K562 (cell line): ENCODE results near the gene CCNY. TPM values are rescaled to one million over a fixed set of nuclear protein-coding genes. Genes with fewer than 3 reads are reported as not detected.

ENCODE experiments used
- ATAC-seq: fragments of 200-7000 bp; cut with Tn5 transposase; 3 replicates; pipeline ENCODE4 v1.9.1; 2020; ENCODE audit warnings: moderate library complexity
- BruUV-seq: library from RNA; stranded (reverse); fragments of 400-500 nt; replicated peaks from 2 replicates; lab custom pipeline; 2021; lab: Mats Ljungman, UMichigan
- CTCF ChIA-PET: fragments of 300-600 bp; formaldehyde crosslinking; extraction: SDS; loops from one replicate; lab custom pipeline; 2021; ENCODE audit warnings: low intra/inter-chr PET ratio; lab: Yijun Ruan, JAX
- POLR2A ChIA-PET: fragments of 300-600, 350-650 bp; sonication (Branson Sonifier 250); formaldehyde crosslinking; extraction: SDS; loops from one replicate; lab custom pipeline; 2021; ENCODE audit warnings: antibody characterized with exemption, inconsistent platforms; lab: Yijun Ruan, JAX
- DNase-seq, 4 experiments: peaks; one replicate each; pipeline versions ENCODE4 v3.0.0 to v3.0.0-alpha.2; 2011 to 2018; ENCODE audit warnings: low spot score in 3 of 4, mixed read lengths in 3 of 4; ENCODE audit errors: extremely low read depth in 1 of 4
- FAIRE-seq: peaks from 2 replicates; lab custom pipeline; 2011; peaks lifted over from hg19 to GRCh38; lab: Jason Lieb, UNC
- H2AFZ ChIP-seq: 2 replicates; pipeline ENCODE4 v1.6.0; 2011; ENCODE audit warnings: low read depth, low read length, control low read depth, inconsistent platforms
- H3K27ac ChIP-seq: fragments of 200-600 bp; 3 replicates; pipeline ENCODE4 v1.8.0; 2011; ENCODE audit warnings: low read depth, mild to moderate bottlenecking, control low read depth, inconsistent platforms, low read length, moderate library complexity, mixed read lengths; ENCODE audit errors: extremely low read depth
- H3K27me3 ChIP-seq, 2 experiments: fragments of 300-600 bp in 1 of 2; 2 replicates in 1 of 2; 3 replicates in 1 of 2; pipeline versions ENCODE4 v1.6.0 to v1.8.0; 2011; ENCODE audit warnings: inconsistent platforms in 2 of 2, low read length in 2 of 2, mild to moderate bottlenecking in 1 of 2, mixed read lengths in 1 of 2, moderate library complexity in 1 of 2; ENCODE audit not compliant: control insufficient read depth in 2 of 2, insufficient read depth in 2 of 2
- H3K36me3 ChIP-seq: fragments of 300-600 bp; 3 replicates; pipeline ENCODE4 v1.8.0; 2011; ENCODE audit warnings: mild to moderate bottlenecking, low read length, inconsistent platforms; ENCODE audit not compliant: control insufficient read depth, insufficient read depth
- H3K4me1 ChIP-seq, 2 experiments: fragments of 200-600 bp in 1 of 2; replicated peaks in 1 of 2; 2 replicates in 1 of 2; 3 replicates in 1 of 2; pipeline versions ENCODE4 v1.5.1 to v1.8.0; 2011; ENCODE audit warnings: inconsistent platforms in 2 of 2, low read length in 2 of 2, mild to moderate bottlenecking in 1 of 2, mixed read lengths in 1 of 2, moderate library complexity in 1 of 2; ENCODE audit not compliant: control insufficient read depth in 2 of 2, insufficient read depth in 2 of 2
- H3K4me2 ChIP-seq: 2 replicates; pipeline ENCODE4 v1.6.1; 2011; ENCODE audit warnings: low read length, control low read depth, inconsistent platforms, mixed read lengths; ENCODE audit not compliant: insufficient read depth
- H3K4me3 ChIP-seq: fragments of 200-600 bp; sonication (generic), shearing (Covaris generic); 2 replicates; pipeline ENCODE4 v1.5.1; 2016; ENCODE audit warnings: control low read depth, inconsistent platforms
- H3K79me2 ChIP-seq: fragments of 200-600 bp; 3 replicates; pipeline ENCODE4 v1.8.0; 2011; ENCODE audit warnings: low read length, inconsistent platforms; ENCODE audit not compliant: control insufficient read depth, insufficient read depth
- H3K9ac ChIP-seq, 2 experiments: 2 replicates each; pipeline versions ENCODE4 v1.6.0 to v1.6.1; 2011; ENCODE audit warnings: low read depth in 2 of 2, low read length in 2 of 2, control low read depth in 1 of 2, inconsistent platforms in 1 of 2, mild to moderate bottlenecking in 1 of 2, mixed read lengths in 1 of 2; ENCODE audit not compliant: insufficient read depth in 1 of 2
- H3K9me1 ChIP-seq: one replicate; pipeline ENCODE4 v1.6.0; 2011; ENCODE audit warnings: inconsistent platforms, mild to moderate bottlenecking, low read length, moderate library complexity; ENCODE audit not compliant: control insufficient read depth, insufficient read depth
- H3K9me3 ChIP-seq: replicated peaks from 2 replicates; pipeline ENCODE4 v1.5.1; 2011; ENCODE audit warnings: low read depth, low read length, inconsistent platforms; ENCODE audit not compliant: control insufficient read depth, insufficient read depth
- H4K20me1 ChIP-seq: replicated peaks from 2 replicates; pipeline ENCODE4 v1.6.1; 2011; ENCODE audit warnings: low read length, inconsistent platforms, mixed read lengths; ENCODE audit not compliant: control insufficient read depth, insufficient read depth
- ATF4 ChIP-seq: fragments of 450-650 bp; formaldehyde crosslinking; IDR thresholded peaks from 2 replicates; pipeline ENCODE4 v1.4.0; 2022; ENCODE audit warnings: mild to moderate bottlenecking, moderate library complexity
- GABPA ChIP-seq: fragments of 200-800 bp; sonication (Bioruptor generic); conservative IDR thresholded peaks from 2 replicates; pipeline ENCODE4 v1.6.1; 2016; ENCODE audit warnings: low read depth, missing genetic modification characterization, missing compliant biosample characterization
- KLF10 ChIP-seq: fragments of 250-450 bp; sonication (Bioruptor Pico); IDR thresholded peaks from 2 replicates; pipeline ENCODE4 v1.6.1; 2021; ENCODE audit warnings: matching md5 sums
- NFIX ChIP-seq: fragments of 250-450 bp; sonication (Bioruptor Pico); IDR thresholded peaks from 2 replicates; pipeline ENCODE4 v1.4.0; 2020; ENCODE audit warnings: low read depth, mild to moderate bottlenecking, moderate library complexity
- ZBTB26 ChIP-seq: fragments of 450-650 bp; formaldehyde crosslinking; IDR thresholded peaks from 2 replicates; pipeline ENCODE4 v1.4.0; 2022; ENCODE audit warnings: missing genetic modification characterization
- ZBTB5 ChIP-seq: fragments of 450-650 bp; IDR thresholded peaks from 2 replicates; pipeline ENCODE4 v1.6.1; 2017; ENCODE audit warnings: antibody characterized with exemption
- ZNF24 ChIP-seq: fragments of 450-650 bp; IDR thresholded peaks from 2 replicates; pipeline ENCODE4 v1.6.1; 2016
- WGBS: fragments of 100-300 bp; shearing (Covaris generic); methylation state at CpG from one replicate; pipeline ENCODE4 v1.1.6; 2016; ENCODE audit warnings: low coverage, mixed read lengths; ENCODE audit not compliant: insufficient coverage; ENCODE audit errors: missing lambda C conversion rate; 5-methylcytosine and 5-hydroxymethylcytosine counted together
- in situ Hi-C: fragments of 300-500 bp; cut with MboI; formaldehyde crosslinking; loops from 4 replicates; pipeline ENCODE4 v1.15.0; 2018; ENCODE audit warnings: inconsistent platforms, mixed read lengths
- intact Hi-C: fragments of 100-400 bp; cut with micrococcal nuclease; formaldehyde crosslinking; loops from 2 replicates; pipeline ENCODE4 v1.14.2; 2022
- polyA plus RNA-seq, 8 experiments: library from polyadenylated mRNA; depleted of rRNA in 4 of 8; stranded (reverse) in 5 of 8; unstranded in 3 of 8; fragments of >200 nt; fragmentation: Nextera tagmentation in 2 of 8; fragmentation: Illumina TruSeq in 1 of 8; extraction: Ambion mirVana in 2 of 8; extraction: Trizol in 1 of 8; gene quantifications; 2 replicates each; pipeline versions ENCODE4 v1.2.1 to v1.2.3, GENCODE V29; 2011 to 2014; ENCODE audit warnings: inconsistent platforms in 1 of 8, missing spikeins in 1 of 8
- total RNA-seq, 7 experiments: library from RNA; depleted of rRNA in 6 of 7; stranded (reverse); fragments of >200 nt in 6 of 7; fragmentation: Illumina TruSeq in 2 of 7; extraction: Trizol in 2 of 7; gene quantifications; 2 replicates each; pipeline versions ENCODE4 v1.2.1 to v1.2.3, GENCODE V29; 2011 to 2021; ENCODE audit warnings: low replicate concordance in 1 of 7

Gene CCNY
- total and polyA plus RNA-seq, 9 of the 15 experiments (the other 6 are each of a cell fraction or from before 2014, with no cell fraction given) = 8.4 to 109 (median 38.6) TPM

GRCh38 chr10:35343739-35344138 is 7.4 kb downstream of the CCNY start:
- H3K9me3 ChIP-seq = no peaks in the 10 kb centered on the region
- H4K20me1 ChIP-seq = peaks cover 40% of the 10 kb centered on the region
- peaks cover 5 to 33% of the 10 kb centered on the region in 2 experiments; a peak in 4 of 5 replicates for H3K4me1 ChIP-seq
- no peak overlapping the region for H3K4me2 ChIP-seq
- no peak overlapping the region for H3K4me3 ChIP-seq
- DNase-seq (no peak), ATAC-seq (no peak), FAIRE-seq (no peak)
- POLR2A ChIA-PET = no interaction called here
- in situ Hi-C loops (no loop called here), intact Hi-C loops (no loop called here)
- CTCF ChIA-PET = no interaction called here
- peaks cover 94% of the 10 kb centered on the region for H3K79me2 ChIP-seq
- no peak overlapping the region for H3K9ac ChIP-seq
- no peak overlapping the region for H3K27ac ChIP-seq
- BruUV-seq = no TSS peak
- H3K36me3 ChIP-seq = peaks cover 8% of the 10 kb centered on the region; the same call in 2 of the 3 replicates
- H3K9me1 ChIP-seq = peaks cover 10% of the 10 kb centered on the region
- H2AFZ ChIP-seq = no peak overlapping the region
- no peaks in the 10 kb centered on the region for H3K27me3 ChIP-seq
- TF ChIP-seq ZBTB26 (CRISPR knock-in tag) (no peak), KLF10 (CRISPR knock-in tag) (no peak)

GRCh38 chr10:35345383-35345742 is 9.1 kb downstream of the CCNY start:
- intact Hi-C loops = no loop called here
- H3K9ac ChIP-seq = no peak overlapping the region
- TF ChIP-seq ATF4 (no peak), ZNF24 (no peak), ZBTB5 (no peak), NFIX (CRISPR knock-in tag) (no peak), GABPA (tag) (no peak)
- no peaks in the 10 kb centered on the region for H3K27me3 ChIP-seq
- peaks cover 36% of the 10 kb centered on the region for H4K20me1 ChIP-seq
- H3K79me2 ChIP-seq = peaks cover 94% of the 10 kb centered on the region
- ChIA-PET CTCF (interaction anchor here (0.7 kb wide), 1 partner anchor 111 kb away, joined by 3 read pairs; no protein-coding TSS in a partner anchor), POLR2A (interaction anchor here (1.1 to 1.6 kb wide), 2 partner anchors 10 to 24 kb away, joined by 3 to 5 read pairs; no protein-coding TSS in a partner anchor)
- no peak overlapping the region for H3K4me3 ChIP-seq
- H3K4me1 ChIP-seq = peaks cover 5 to 30% of the 10 kb centered on the region in 2 experiments; a peak in 4 of 5 replicates
- ATAC-seq = no peak
- in situ Hi-C loops = no loop called here
- no peak overlapping the region for H2AFZ ChIP-seq
- no peak overlapping the region for H3K27ac ChIP-seq
- peaks cover 10% of the 10 kb centered on the region for H3K9me1 ChIP-seq
- no peak for DNase-seq
- no peaks in the 10 kb centered on the region for H3K9me3 ChIP-seq
- no peak for FAIRE-seq
- WGBS = 100% methylated on average over 4 of the region's 5 CpGs
- H3K36me3 ChIP-seq = peaks cover 12% of the 10 kb centered on the region
- BruUV-seq = no TSS peak
- no peak overlapping the region for H3K4me2 ChIP-seq
